Measurements from ENCODE around the gene IMP4. TPM values are rescaled to one million over a fixed set of nuclear protein-coding genes. Genes with fewer than 3 reads are reported as not detected.

The IMP4 gene
- total and polyA plus RNA-seq, 2 of the 13 experiments (the other 11 are each of a cell fraction or from before 2014, with no cell fraction given) = 142 to 158 TPM

DNA sequence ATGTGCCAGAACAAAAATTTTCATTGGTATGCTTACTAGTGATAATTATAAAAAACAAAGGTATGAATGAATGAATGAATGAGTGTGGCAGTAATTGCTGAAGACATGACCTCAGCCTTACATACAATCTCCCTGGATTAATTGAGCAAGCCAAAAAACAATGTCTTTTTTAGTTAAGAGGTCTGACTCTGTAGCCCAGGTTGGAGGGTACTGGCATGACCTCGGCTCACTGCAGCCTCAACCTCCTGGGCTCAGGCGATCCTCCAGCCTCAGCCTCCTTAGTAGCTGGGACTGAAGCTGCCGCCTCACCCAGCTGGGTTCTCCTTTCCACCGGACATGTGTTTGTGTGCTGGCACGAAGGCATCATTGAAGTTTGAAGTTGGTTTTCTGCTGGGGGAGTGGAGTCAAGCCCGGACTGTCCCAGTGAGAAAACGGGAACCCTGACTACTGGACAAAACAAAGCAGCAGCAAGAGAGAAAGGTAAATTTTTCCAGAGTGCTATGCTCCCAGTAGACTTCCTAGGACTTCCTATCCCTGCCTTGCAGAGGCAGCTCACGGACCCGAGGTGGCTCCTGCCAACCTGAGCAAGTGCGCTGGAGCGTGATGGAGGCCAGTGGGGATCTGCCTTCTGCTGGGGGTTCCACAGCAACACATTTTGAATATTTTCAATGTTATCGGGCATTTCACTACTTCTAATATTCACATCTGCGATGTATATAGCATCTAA lies 6.4 kb upstream of the IMP4 start (continued):
- no peak for TF ChIP-seq RNF2 (conservative IDR thresholded peaks at IDR 0.05; ENCODE audit: low read depth)
- 0 out of 2 replicates have a peak, but pooled peaks have one; percentile 11 for TF ChIP-seq RCOR2 (CRISPR knock-in tag; IDR thresholded peaks at IDR 0.05)
- TF ChIP-seq FOXP1 (IDR thresholded peaks at IDR 0.05) = no peak
- no peak for TF ChIP-seq FOXP1 (CRISPR knock-in tag; IDR thresholded peaks at IDR 0.05)
- peak; percentile 9 for TF ChIP-seq TEAD3 (CRISPR knock-in tag; optimal IDR thresholded peaks at IDR 0.05; ENCODE audit: borderline replicate concordance)
- peak; percentile 61; the same call in 1 of the 2 replicates for TF ChIP-seq ZNF761 (CRISPR knock-in tag; conservative IDR thresholded peaks at IDR 0.05)
- TF ChIP-seq ZNF839 (CRISPR knock-in tag; IDR thresholded peaks at IDR 0.05; ENCODE audit: borderline replicate concordance) = no peak
- TF ChIP-seq, protein P1, sequence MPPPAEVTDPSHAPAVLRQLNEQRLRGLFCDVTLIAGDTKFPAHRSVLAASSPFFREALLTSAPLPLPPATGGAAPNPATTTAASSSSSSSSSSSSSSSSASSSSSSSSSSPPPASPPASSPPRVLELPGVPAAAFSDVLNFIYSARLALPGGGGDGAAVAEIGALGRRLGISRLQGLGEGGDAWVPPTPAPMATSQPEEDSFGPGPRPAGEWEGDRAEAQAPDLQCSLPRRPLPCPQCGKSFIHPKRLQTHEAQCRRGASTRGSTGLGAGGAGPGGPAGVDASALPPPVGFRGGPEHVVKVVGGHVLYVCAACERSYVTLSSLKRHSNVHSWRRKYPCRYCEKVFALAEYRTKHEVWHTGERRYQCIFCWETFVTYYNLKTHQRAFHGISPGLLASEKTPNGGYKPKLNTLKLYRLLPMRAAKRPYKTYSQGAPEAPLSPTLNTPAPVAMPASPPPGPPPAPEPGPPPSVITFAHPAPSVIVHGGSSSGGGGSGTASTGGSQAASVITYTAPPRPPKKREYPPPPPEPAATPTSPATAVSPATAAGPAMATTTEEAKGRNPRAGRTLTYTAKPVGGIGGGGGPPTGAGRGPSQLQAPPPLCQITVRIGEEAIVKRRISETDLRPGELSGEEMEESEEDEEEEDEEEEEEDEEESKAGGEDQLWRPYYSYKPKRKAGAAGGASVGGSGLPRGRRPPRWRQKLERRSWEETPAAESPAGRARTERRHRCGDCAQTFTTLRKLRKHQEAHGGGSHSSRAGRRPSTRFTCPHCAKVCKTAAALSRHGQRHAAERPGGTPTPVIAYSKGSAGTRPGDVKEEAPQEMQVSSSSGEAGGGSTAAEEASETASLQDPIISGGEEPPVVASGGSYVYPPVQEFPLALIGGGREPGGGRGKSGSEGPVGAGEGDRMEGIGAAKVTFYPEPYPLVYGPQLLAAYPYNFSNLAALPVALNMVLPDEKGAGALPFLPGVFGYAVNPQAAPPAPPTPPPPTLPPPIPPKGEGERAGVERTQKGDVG (CRISPR knock-in tag; IDR thresholded peaks at IDR 0.05; ENCODE audit: borderline replicate concordance) = no peak
- no peak for TF ChIP-seq ZFP37 (CRISPR knock-in tag; IDR thresholded peaks at IDR 0.05; ENCODE audit: borderline replicate concordance)
- TF ChIP-seq, protein P2, sequence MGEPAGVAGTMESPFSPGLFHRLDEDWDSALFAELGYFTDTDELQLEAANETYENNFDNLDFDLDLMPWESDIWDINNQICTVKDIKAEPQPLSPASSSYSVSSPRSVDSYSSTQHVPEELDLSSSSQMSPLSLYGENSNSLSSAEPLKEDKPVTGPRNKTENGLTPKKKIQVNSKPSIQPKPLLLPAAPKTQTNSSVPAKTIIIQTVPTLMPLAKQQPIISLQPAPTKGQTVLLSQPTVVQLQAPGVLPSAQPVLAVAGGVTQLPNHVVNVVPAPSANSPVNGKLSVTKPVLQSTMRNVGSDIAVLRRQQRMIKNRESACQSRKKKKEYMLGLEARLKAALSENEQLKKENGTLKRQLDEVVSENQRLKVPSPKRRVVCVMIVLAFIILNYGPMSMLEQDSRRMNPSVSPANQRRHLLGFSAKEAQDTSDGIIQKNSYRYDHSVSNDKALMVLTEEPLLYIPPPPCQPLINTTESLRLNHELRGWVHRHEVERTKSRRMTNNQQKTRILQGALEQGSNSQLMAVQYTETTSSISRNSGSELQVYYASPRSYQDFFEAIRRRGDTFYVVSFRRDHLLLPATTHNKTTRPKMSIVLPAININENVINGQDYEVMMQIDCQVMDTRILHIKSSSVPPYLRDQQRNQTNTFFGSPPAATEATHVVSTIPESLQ (CRISPR knock-in tag; conservative IDR thresholded peaks at IDR 0.05) = no peak; the same call in 1 of the 2 replicates
- 0 out of 2 replicates have a peak, but pooled peaks have one; percentile 9 for TF ChIP-seq TARDBP (CRISPR knock-in tag; IDR thresholded peaks at IDR 0.05)
- TF ChIP-seq, protein P3, sequence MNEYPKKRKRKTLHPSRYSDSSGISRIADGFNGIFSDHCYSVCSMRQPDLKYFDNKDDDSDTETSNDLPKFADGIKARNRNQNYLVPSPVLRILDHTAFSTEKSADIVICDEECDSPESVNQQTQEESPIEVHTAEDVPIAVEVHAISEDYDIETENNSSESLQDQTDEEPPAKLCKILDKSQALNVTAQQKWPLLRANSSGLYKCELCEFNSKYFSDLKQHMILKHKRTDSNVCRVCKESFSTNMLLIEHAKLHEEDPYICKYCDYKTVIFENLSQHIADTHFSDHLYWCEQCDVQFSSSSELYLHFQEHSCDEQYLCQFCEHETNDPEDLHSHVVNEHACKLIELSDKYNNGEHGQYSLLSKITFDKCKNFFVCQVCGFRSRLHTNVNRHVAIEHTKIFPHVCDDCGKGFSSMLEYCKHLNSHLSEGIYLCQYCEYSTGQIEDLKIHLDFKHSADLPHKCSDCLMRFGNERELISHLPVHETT (CRISPR knock-in tag; conservative IDR thresholded peaks at IDR 0.05) = no peak
- TF ChIP-seq EP300 (IDR thresholded peaks at IDR 0.05; ENCODE audit: low read depth in 2 of 2, low read length in 2 of 2) = no peak
- TF ChIP-seq EP300 (CRISPR knock-in tag; IDR thresholded peaks at IDR 0.05; ENCODE audit: borderline replicate concordance) = no peak
- TF ChIP-seq ZFP82 (CRISPR knock-in tag; IDR thresholded peaks at IDR 0.05; ENCODE audit: borderline replicate concordance) = no peak
- TF ChIP-seq CHCHD3 (CRISPR knock-in tag; IDR thresholded peaks at IDR 0.05) = 0 out of 2 replicates have a peak, but pooled peaks have one; percentile 5
- TF ChIP-seq, protein P4, sequence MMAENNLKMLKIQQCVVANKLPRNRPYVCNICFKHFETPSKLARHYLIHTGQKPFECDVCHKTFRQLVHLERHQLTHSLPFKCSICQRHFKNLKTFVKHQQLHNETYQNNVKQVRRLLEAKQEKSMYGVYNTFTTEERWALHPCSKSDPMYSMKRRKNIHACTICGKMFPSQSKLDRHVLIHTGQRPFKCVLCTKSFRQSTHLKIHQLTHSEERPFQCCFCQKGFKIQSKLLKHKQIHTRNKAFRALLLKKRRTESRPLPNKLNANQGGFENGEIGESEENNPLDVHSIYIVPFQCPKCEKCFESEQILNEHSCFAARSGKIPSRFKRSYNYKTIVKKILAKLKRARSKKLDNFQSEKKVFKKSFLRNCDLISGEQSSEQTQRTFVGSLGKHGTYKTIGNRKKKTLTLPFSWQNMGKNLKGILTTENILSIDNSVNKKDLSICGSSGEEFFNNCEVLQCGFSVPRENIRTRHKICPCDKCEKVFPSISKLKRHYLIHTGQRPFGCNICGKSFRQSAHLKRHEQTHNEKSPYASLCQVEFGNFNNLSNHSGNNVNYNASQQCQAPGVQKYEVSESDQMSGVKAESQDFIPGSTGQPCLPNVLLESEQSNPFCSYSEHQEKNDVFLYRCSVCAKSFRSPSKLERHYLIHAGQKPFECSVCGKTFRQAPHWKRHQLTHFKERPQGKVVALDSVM (CRISPR knock-in tag; IDR thresholded peaks at IDR 0.05) = peak; percentile 98
- TF ChIP-seq NR1H2 (CRISPR knock-in tag; IDR thresholded peaks at IDR 0.05; ENCODE audit: borderline replicate concordance, low read depth) = no peak
- no peak for TF ChIP-seq ZNF317 (CRISPR knock-in tag; IDR thresholded peaks at IDR 0.05)
- TF ChIP-seq, protein P5, sequence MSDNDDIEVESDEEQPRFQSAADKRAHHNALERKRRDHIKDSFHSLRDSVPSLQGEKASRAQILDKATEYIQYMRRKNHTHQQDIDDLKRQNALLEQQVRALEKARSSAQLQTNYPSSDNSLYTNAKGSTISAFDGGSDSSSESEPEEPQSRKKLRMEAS (IDR thresholded peaks at IDR 0.05) = peak; percentile 31; the same call in 1 of the 2 replicates
- TF ChIP-seq ATRX (CRISPR knock-in tag; IDR thresholded peaks at IDR 0.05; ENCODE audit: borderline replicate concordance) = no peak
- no peak for TF ChIP-seq GATA4 (IDR thresholded peaks at IDR 0.05; ENCODE audit: borderline replicate concordance, low read depth)
